Measurements from ENCODE around the gene CCDC88C. TPM values are rescaled to one million over a fixed set of nuclear protein-coding genes. Genes with fewer than 3 reads are reported as not detected.

The CCDC88C gene
- total RNA-seq, 1 experiment from 2014 or later = not detected

GRCh38 chr14:91398707-91399106 lies 18.9 kb downstream of the CCDC88C start:
- H3K27me3 ChIP-seq (replicated peaks) = no peaks in the 10 kb centered on the region; the same call in 1 of the 2 replicates
- H3K36me3 ChIP-seq = no peaks in the 10 kb centered on the region
- no peak for DNase-seq (ENCODE audit: low read depth in 1 of 2, low spot score in 2 of 2)
- no peak overlapping the region for H3K4me3 ChIP-seq
- H3K27ac ChIP-seq = no peak overlapping the region
- no peaks in the 10 kb centered on the region for H3K9me3 ChIP-seq (replicated peaks)
- H3K4me1 ChIP-seq (replicated peaks) = no peaks in the 10 kb centered on the region

DNA sequence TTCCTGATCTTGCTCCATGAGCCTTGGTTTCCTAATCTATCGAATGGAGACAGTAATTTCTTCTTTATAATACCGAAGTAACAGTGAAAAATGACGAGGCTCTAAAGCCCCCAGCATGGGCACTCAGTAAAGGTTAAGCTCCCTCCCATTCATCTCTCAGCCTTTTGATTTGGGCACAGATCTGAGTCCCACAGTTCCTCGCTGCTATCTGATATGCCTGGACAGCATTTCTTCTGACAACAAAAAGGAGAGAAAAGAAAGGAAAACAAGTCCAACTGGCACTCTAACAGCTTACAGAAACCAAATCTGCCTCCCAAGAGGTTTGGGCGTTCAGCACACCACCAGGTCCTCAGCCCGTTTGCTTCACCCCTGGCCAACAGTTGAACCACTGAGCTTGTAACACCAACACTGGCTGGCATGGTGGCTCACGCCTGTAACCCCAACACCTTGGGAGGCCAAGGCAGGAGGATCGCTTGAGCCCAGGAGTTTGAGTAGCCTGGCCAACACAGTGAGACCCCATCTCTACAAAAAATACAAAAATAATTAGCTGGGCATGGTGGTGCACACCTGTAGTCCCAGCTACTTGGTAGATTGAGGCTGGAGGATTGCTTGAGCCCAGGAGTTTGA lies 19.5 kb downstream of the CCDC88C start:
- no peak overlapping the region for H3K4me3 ChIP-seq
- no peaks in the 10 kb centered on the region for H3K4me1 ChIP-seq (replicated peaks)
- no peak for DNase-seq (ENCODE audit: low read depth in 1 of 2, low spot score in 2 of 2)
- no peak overlapping the region for H3K27ac ChIP-seq
- H3K36me3 ChIP-seq = no peaks in the 10 kb centered on the region
- H3K27me3 ChIP-seq (replicated peaks) = no peaks in the 10 kb centered on the region; the same call in 1 of the 2 replicates
- H3K9me3 ChIP-seq (replicated peaks) = no peaks in the 10 kb centered on the region

GRCh38 chr14:91396959-91397815 lies 20.4 kb downstream of the CCDC88C start:
- H3K27me3 ChIP-seq (replicated peaks) = no peaks in the 10 kb centered on the region; the same call in 1 of the 2 replicates
- no peak for DNase-seq (ENCODE audit: low read depth in 1 of 2, low spot score in 2 of 2)

GRCh38 chr14:91396013-91396660 lies 21.5 kb downstream of the CCDC88C start:
- H3K4me3 ChIP-seq = no peak overlapping the region
- no peaks in the 10 kb centered on the region for H3K4me1 ChIP-seq (replicated peaks)
- no peaks in the 10 kb centered on the region for H3K27me3 ChIP-seq (replicated peaks)
- H3K27ac ChIP-seq = no peak overlapping the region
- DNase-seq (ENCODE audit: low read depth in 1 of 2, low spot score in 2 of 2) = no peak
- no peaks in the 10 kb centered on the region for H3K9me3 ChIP-seq (replicated peaks)
- H3K36me3 ChIP-seq = no peaks in the 10 kb centered on the region

More at GRCh38 chr14:91396959-91397815, 20.4 kb downstream of the CCDC88C start:
- no peak overlapping the region for H3K4me3 ChIP-seq
- no peak overlapping the region for H3K27ac ChIP-seq
- H3K4me1 ChIP-seq (replicated peaks) = no peaks in the 10 kb centered on the region
- H3K9me3 ChIP-seq (replicated peaks) = no peaks in the 10 kb centered on the region
- H3K36me3 ChIP-seq = no peaks in the 10 kb centered on the region

DNA sequence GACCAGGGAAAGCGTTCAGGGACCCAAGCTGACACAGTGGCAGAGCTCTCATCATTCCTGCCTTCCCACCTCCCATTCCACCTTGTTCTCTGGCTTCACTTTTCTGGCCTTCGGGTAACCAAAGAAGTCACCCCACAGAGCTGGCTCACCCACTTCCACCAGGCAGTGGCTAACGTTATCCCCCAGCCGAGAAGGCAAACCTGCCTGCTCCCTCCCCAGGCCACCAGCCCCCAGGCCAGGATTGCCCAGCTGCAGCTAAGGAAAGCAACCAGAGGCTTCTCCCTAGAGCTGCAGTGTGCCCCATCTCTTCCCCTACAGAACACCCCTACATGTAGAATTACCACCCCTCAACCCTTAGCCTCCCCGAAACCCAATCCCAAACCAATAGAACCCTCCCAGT lies 22.2 kb downstream of the CCDC88C start:
- no peak for DNase-seq (ENCODE audit: low read depth in 1 of 2, low spot score in 2 of 2)
- H3K36me3 ChIP-seq = no peaks in the 10 kb centered on the region
- no peaks in the 10 kb centered on the region for H3K27me3 ChIP-seq (replicated peaks)
- H3K4me3 ChIP-seq = no peak overlapping the region
- no peaks in the 10 kb centered on the region for H3K4me1 ChIP-seq (replicated peaks)
- no peaks in the 10 kb centered on the region for H3K9me3 ChIP-seq (replicated peaks)
- no peak overlapping the region for H3K27ac ChIP-seq

DNA sequence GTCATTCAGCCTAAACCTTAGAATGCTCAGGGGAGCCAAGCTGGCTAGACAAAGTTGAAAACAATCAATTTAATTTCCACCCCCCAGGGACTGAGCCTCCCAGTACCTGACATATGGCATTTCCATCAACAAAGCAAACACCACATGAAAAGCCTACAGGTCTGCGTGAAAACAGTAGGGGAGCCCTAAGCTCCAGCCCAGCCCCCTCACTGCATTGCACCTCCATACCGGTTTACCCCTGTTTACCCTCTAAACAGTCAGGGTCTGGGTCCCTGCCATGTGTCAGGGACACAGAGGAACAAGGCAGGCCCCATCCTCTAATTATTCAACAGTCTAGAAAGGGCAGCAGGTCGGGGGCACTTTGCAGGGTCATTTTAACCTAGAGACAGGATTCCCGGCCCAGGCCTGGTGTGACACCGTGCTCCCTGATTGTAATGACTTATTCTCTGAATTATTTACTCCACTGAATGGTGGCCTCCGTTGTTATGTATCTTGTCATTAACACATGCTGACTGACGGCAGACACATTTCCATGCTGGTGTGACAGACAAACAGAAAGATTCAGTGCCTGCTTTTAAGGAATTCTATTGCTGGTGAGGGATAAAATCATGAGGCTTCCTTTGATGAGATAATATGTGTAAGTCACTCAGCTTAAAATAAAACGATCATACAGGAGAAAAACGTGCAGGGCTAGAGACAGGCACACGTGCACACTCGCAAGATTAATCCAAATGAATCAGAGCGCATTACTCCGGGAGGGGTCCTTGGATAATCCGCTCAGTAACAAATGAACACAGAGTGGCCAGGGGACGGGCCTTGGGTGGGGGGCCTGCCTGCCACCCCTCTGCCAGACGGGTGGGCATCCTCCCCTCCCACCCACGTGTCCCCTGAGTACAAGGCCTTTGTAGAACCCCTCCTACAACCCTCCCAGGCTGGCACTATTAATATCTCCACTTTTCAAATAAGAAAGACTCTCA lies 23.2 kb downstream of the CCDC88C start:
- no peak overlapping the region for H3K27ac ChIP-seq
- no peaks in the 10 kb centered on the region for H3K9me3 ChIP-seq (replicated peaks)
- no peaks in the 10 kb centered on the region for H3K4me1 ChIP-seq (replicated peaks)
- H3K36me3 ChIP-seq = no peaks in the 10 kb centered on the region
- no peak overlapping the region for H3K4me3 ChIP-seq
- no peak for DNase-seq (ENCODE audit: low read depth in 1 of 2, low spot score in 2 of 2)
- no peaks in the 10 kb centered on the region for H3K27me3 ChIP-seq (replicated peaks)

DNA sequence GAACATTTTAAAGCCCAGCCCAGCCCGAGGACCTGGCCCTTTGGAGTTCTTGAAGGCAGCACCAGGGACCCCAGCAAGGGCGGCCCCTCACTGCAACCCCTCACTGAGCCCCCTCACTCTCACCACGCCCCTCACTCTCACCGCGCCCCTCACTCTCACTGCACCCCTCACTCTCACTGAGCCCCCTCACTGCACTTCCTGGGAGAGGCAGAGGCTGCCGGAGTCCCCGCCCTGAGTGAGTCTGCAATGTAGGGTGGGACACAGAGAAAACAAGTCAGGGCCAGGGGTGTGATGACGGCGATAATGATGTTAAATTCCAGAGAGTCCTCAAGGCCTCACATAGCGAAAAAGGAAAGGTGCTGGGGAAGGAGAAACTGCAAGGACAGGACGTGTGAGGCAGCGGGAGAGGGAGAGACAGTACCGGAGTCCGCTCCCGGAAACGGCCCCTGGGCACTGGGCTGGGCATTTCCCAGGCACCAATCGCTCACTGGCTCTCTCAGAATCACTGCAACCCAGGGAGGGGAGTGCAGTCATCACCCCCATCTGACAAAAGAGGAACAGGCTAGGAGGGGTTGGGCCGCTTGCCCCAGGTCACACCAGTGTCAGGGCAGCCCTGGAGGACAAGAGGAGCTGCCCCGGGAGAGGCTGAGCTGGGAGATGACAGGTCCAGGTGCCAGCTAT lies 24.9 kb downstream of the CCDC88C start:
- Histone ChIP-seq H3K4me1 (replicated peaks) (no peaks in the 10 kb centered on the region), H3K27me3 (replicated peaks) (no peaks in the 10 kb centered on the region), H3K4me3 (no peak overlapping the region), H3K36me3 (no peaks in the 10 kb centered on the region), H3K27ac (no peak overlapping the region), H3K9me3 (replicated peaks) (no peaks in the 10 kb centered on the region)
- no peak for DNase-seq (ENCODE audit: low read depth in 1 of 2, low spot score in 2 of 2)

- no peak for DNase-seq (ENCODE audit: low read depth in 1 of 2, low spot score in 2 of 2)
- Histone ChIP-seq H3K4me1 (replicated peaks) (no peaks in the 10 kb centered on the region), H3K27me3 (replicated peaks) (no peaks in the 10 kb centered on the region), H3K27ac (no peak overlapping the region), H3K36me3 (no peaks in the 10 kb centered on the region), H3K9me3 (replicated peaks) (no peaks in the 10 kb centered on the region), H3K4me3 (no peak overlapping the region)
These were observed 27.3 kb downstream of the CCDC88C start for GRCh38 chr14:91390165-91390778.

DNA sequence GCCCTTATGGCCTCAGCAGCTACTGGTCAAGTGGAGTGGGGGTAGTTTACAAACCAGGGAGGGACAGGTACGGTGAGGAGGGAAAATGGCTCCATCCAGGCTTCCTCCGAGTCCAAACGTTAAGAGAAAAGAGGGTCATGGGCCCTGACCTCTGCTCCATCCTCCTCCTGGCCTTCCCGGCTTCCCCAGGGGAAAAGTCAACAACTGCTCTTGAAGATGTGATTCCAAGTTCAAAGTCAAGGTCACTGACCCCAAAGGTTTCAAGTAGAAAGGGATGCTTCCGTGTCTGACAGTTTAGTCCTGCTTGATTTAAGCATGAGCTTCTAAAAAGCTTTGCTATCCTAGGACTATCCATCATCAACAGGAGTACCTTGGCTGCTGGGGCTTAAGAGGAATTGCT lies 28.5 kb downstream of the CCDC88C start:
- Histone ChIP-seq H3K4me3 (no peak overlapping the region), H3K27me3 (replicated peaks) (no peaks in the 10 kb centered on the region), H3K27ac (no peak overlapping the region), H3K4me1 (replicated peaks) (no peaks in the 10 kb centered on the region), H3K36me3 (no peaks in the 10 kb centered on the region), H3K9me3 (replicated peaks) (no peaks in the 10 kb centered on the region)
- no peak for DNase-seq (ENCODE audit: low read depth in 1 of 2, low spot score in 2 of 2)

GRCh38 chr14:91388551-91388975 lies 29.1 kb downstream of the CCDC88C start:
- Histone ChIP-seq H3K36me3 (no peaks in the 10 kb centered on the region), H3K4me1 (replicated peaks) (no peaks in the 10 kb centered on the region), H3K9me3 (replicated peaks) (no peaks in the 10 kb centered on the region), H3K27ac (no peak overlapping the region), H3K27me3 (replicated peaks) (no peaks in the 10 kb centered on the region), H3K4me3 (no peak overlapping the region)
- no peak for DNase-seq (ENCODE audit: low read depth in 1 of 2, low spot score in 2 of 2)

DNA sequence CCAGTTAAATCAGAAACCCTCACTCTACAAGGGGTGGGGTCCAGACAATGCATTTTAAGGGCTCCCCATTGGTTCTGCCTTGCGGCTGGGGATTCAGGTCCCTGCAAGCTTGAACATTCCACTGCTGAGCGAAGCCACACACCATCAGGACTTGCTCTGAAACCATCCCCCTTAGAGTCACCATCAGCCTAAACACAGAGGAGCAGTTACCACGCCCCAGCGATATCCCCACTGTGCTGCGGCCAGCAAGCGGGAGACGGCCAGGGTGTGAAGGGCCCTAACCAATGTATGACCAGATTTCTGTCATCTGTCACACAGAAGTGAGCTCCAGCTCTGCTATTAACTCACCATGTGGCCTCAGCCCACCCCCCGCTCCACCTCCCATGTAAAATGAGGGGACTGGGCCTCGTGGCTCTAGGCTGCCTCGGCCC lies 29.7 kb downstream of the CCDC88C start:
- Histone ChIP-seq H3K27me3 (replicated peaks) (no peaks in the 10 kb centered on the region), H3K36me3 (no peaks in the 10 kb centered on the region), H3K9me3 (replicated peaks) (no peaks in the 10 kb centered on the region), H3K4me3 (no peak overlapping the region), H3K27ac (no peak overlapping the region), H3K4me1 (replicated peaks) (no peaks in the 10 kb centered on the region)
- DNase-seq (ENCODE audit: low read depth in 1 of 2, low spot score in 2 of 2) = no peak

- no peak for DNase-seq (ENCODE audit: low read depth in 1 of 2, low spot score in 2 of 2)
- no peaks in the 10 kb centered on the region for H3K9me3 ChIP-seq (replicated peaks)
- H3K27me3 ChIP-seq (replicated peaks) = no peaks in the 10 kb centered on the region
- H3K27ac ChIP-seq = no peak overlapping the region
- H3K36me3 ChIP-seq = no peaks in the 10 kb centered on the region
- H3K4me3 ChIP-seq = no peak overlapping the region
- H3K4me1 ChIP-seq (replicated peaks) = no peaks in the 10 kb centered on the region
These were observed 30.3 kb downstream of the CCDC88C start for GRCh38 chr14:91387169-91387835.

All from SJSA1 (cell line).